ENCODE measurements around the gene COQ9. TPM values are rescaled to one million over a fixed set of nuclear protein-coding genes. Genes with fewer than 3 reads are reported as not detected.
"Not testable (repeated sequence)": the region's sequence is repeated elsewhere in the genome, so short reads cannot be mapped to it uniquely, and the experiment has no call there.

COQ9 gene
- total RNA-seq: 51.2 and 51.8 TPM in 2 replicates

- peak; percentile 75 for DNase-seq (ENCODE audit: low read depth, low spot score)
Measured at GRCh38 chr16:57447186-57447962, at the start of gene COQ9, which contains the start of gene CIAPIN1. Gene COQ9, plus strand, starts transcription at chr16:57447479. Its CDS starts 27 bp downstream, at chr16:57447506. Gene CIAPIN1, minus strand, starts transcription at chr16:57447385. Its CDS starts 6,457 bp downstream, at chr16:57440928.

- not testable (repeated sequence) for DNase-seq (ENCODE audit: low read depth, low spot score)
Measured at GRCh38 chr16:57397493-57397892, 49.8 kb upstream of the COQ9 start.

GRCh38 chr16:57401943-57402640 is 45.2 kb upstream of the COQ9 start:
- DNase-seq (ENCODE audit: low read depth, low spot score): no peak

GRCh38 chr16:57403965-57404817 is 43.1 kb upstream of the COQ9 start, which contains the start of gene CCL17:
Gene CCL17, plus strand, starts transcription at chr16:57404767. Its CDS starts 9,166 bp downstream, at chr16:57413933.
- no peak for DNase-seq (ENCODE audit: low read depth, low spot score)

- no peak for DNase-seq (ENCODE audit: low read depth, low spot score)
Measured at GRCh38 chr16:57405097-57405496, 42.2 kb upstream of the COQ9 start.

GRCh38 chr16:57406881-57407280 is 40.4 kb upstream of the COQ9 start:
- no peak for DNase-seq (ENCODE audit: low read depth, low spot score)

GRCh38 chr16:57407521-57408353 is 39.5 kb upstream of the COQ9 start:
- no peak for DNase-seq (ENCODE audit: low read depth, low spot score)

GRCh38 chr16:57409065-57409464 is 38.2 kb upstream of the COQ9 start:
- DNase-seq (ENCODE audit: low read depth, low spot score): no peak

GRCh38 chr16:57409870-57410587 is 37.2 kb upstream of the COQ9 start:
- DNase-seq (ENCODE audit: low read depth, low spot score): no peak

- DNase-seq (ENCODE audit: low read depth, low spot score): no peak
Measured at GRCh38 chr16:57411362-57411976, 35.8 kb upstream of the COQ9 start.

- no peak for DNase-seq (ENCODE audit: low read depth, low spot score)
Measured at GRCh38 chr16:57412584-57412983, 34.7 kb upstream of the COQ9 start.

- DNase-seq (ENCODE audit: low read depth, low spot score): no peak
Measured at GRCh38 chr16:57413301-57413730, 34.0 kb upstream of the COQ9 start.

- DNase-seq (ENCODE audit: low read depth, low spot score): no peak
Measured at GRCh38 chr16:57413733-57414132, 33.5 kb upstream of the COQ9 start.

GRCh38 chr16:57416084-57416483 is 31.2 kb upstream of the COQ9 start:
- no peak for DNase-seq (ENCODE audit: low read depth, low spot score)

GRCh38 chr16:57419506-57419905 is 27.8 kb upstream of the COQ9 start:
- DNase-seq (ENCODE audit: low read depth, low spot score): no peak

GRCh38 chr16:57422026-57422944 is 25.0 kb upstream of the COQ9 start:
- no peak for DNase-seq (ENCODE audit: low read depth, low spot score)

- no peak for DNase-seq (ENCODE audit: low read depth, low spot score)
Measured at GRCh38 chr16:57423152-57423551, 24.1 kb upstream of the COQ9 start.

GRCh38 chr16:57424583-57424982 is 22.7 kb upstream of the COQ9 start:
- no peak for DNase-seq (ENCODE audit: low read depth, low spot score)
